Stimulated activated CD4-positive, alpha-beta T cell treated with anti-CD3 and anti-CD28 coated beads, TNF-alpha, amount 100 ng/mL, for 24 hours (primary cell): Measurements from ENCODE around the gene CEP128.

Source experiments
- DNase-seq, 3 experiments: peaks; one replicate each; pipeline ENCODE4 v3.0.0-alpha.2; 2020; ENCODE audit warnings: low read depth in 3 of 3

The CEP128 gene

DNA sequence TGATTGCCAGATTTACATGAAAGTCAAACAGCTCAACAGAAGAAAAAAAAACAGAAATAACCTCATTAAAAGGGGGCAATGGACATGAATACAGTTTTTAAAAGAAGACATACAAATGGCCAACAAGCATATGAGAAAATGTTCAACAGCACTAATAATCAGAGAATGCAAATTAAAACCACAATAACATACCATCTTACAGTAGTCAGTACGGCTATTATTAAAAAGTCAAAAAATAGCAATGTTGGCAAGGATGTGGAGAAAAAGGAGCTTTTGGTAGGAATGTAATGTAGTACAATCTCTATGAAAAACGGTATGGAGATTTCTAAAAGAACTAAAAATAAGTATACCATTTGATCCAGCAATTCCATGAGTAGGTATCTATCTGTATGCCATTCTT is 272.1 kb downstream of the CEP128 start:
- no peak for DNase-seq

DNA sequence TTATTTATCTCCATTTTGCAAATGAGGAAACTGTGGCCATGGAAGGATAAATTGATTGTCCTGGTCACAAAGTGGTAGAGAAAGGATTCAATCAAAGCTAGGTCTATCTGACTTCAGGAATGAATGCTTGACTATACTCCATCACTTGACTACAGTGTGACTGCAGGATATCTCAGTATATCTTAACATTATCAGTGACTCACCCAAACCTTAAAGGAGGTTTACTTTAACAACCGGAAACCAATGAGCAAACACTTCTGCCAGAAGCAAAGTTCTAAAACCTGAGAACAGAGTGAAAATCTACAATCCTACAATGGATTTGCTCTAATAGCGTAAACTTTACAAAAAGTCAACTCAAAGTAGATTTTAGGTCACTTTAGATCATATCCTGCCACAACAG is 277.0 kb downstream of the CEP128 start:
- DNase-seq, result no peak

GRCh38 chr14:80663541-80663940 is 278.0 kb downstream of the CEP128 start:
- DNase-seq, result no peak

GRCh38 chr14:80659783-80660182 is 281.8 kb downstream of the CEP128 start:
- DNase-seq, result no peak

GRCh38 chr14:80658733-80659132 is 282.8 kb downstream of the CEP128 start:
- DNase-seq, result no peak

- DNase-seq, result no peak
Observed at GRCh38 chr14:80658155-80658554, 283.4 kb downstream of the CEP128 start.

DNA sequence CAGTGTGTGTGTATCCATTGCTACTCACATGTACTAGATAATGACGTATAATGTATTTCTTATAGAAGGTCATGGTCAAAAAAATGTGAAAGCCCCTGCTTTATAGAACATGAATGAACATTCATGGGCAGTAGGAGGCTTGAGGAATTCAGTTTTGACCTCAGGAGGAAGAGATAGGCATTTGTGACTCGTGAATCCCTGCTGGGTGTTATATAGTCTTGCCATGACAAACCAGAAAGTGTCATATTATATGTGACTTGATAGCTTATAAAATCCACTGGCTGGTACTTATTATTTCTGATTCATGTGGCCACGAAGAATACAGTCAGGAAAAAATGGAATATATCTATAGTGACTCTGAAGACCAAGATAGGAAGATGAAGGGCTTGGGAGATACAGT is 287.6 kb downstream of the CEP128 start:
- DNase-seq, result no peak

DNA sequence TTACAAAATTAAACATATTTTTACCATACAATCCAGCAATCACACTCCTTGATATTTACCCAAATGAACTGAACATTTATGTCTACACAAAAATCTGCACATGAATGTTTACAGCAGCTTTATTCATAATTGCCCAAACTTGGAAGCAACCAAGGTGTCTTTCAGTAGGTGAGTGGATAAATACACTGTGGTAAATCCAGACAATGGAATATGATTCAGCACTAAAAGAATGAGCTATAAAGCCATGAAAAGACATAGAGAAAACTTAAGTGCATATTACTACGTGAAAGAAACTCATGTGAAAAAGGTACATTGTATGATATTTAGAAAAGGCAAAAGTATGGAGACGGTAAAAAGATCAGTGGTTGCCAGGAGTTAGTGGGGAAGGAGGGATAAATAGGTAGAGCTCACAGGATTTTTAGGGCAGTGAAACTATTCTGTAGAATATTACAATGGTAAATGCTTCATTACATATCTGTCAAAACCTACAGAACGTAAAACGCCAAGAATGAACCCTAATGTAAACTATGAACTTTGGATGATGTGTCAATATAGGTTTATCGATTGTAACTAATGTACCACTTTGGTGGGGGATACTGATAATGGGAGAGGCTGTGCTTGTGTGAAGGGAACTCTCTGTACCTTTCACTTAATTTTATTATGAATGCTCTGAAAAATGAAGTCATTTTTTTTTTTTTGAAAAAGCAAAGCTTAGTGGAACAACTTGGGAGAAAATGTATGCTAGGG is 295.7 kb downstream of the CEP128 start:
- DNase-seq, result no peak

DNA sequence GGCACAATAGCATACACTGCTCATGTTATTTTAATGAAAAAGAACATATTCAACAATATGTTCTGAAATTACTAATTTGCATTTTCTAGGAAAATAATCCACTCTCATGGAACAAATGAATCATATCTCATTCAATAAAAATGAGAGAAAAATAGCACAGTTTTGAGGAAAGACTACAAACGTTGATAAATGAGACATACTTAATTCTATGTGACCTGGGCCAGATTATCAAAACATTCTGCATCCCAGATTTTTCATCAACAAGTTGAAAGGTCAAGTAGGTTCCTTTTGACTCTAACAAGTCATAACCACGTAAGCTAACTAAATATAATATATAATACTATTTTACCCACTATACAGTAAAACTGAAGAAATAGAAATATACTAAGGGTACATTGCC is 296.7 kb downstream of the CEP128 start:
- no peak for DNase-seq

GRCh38 chr14:80638620-80639515 is 302.7 kb downstream of the CEP128 start:
- DNase-seq, result no peak

DNA sequence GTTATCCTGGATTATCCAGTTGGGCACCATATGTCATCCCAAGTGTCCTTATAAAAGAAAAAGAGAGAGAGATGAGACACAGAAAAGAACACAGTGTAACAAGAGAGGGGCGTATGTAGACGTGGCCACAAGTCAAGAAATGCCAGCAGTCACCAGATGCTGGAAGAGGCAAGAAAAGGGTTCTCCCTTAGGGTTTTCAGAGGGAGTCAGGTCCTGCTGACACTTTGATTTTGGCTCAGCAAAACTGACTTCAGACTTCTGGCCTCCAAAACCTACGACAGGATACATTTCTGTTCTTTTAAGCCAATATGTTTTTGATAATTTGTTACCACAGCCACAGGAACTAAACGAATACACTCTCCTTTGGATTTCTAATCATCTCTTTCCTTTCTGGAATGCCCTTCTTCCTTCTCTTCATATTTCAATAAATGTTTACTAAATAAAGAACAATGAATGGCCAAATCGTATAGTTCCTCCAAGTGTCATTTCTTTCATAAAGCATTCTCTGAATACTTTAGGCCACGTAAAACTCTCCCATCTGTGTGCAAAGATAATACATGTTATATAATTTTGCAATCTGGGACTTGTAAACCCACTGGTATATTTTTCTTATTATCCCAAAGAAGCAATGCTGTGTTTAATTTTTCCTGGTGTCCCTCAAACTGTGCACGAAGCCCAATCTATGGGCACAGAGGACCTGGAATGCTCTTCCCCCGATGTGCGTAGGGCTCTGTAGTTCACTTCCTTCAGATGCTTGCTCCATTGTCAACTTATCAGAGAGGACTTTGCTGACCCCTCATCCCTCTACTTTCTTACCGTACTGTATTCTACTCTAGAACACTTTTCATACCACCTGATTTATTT is 303.6 kb downstream of the CEP128 start:
- no peak for DNase-seq

DNA sequence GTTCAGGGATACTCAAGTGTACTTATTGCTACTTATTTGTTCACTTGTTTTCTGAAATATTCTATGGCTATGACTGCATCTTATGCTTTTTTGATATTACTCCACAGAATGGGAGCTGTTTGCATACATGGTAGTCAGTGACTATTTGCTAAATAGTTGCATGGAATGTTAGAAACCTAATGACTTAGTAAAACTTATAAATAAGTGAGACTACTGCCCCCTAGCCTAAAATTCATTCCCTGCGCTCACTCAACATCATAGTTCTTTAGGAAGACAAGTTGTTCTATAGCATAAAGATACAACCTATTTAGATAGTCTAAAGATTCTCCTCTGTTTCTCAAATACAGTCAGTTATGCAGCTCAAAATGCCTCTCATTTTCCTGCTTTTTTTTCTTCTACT is 305.5 kb downstream of the CEP128 start:
- DNase-seq, result no peak

DNA sequence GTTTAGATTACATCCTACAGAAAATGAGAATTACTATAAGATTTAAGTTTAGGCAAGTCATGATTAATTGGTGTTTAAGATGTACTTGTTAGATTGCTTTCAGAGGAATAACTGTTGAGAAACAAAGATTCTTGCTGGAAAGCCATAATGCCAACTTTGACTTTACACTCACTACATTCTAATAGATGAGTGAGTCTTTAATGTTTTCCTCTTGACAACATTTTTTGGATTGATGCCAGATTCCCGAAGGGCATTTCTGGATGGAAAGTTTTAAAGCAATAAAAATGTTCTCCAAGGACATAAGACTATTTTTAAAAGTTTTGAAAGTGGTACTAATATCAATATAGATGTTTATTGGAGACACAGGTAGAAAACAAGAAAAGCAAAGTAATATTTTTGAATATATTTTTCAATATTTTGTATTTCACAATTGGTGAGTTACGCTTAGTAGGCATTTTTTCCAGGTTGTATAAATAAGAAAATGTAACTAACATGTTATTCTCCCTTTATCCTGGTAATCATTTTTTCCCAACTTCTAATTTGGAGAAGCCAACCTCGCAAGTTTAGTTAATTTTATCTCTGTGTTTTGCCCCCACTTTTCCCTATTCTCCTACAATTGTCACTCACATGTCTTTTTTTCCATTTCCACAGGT is 307.3 kb downstream of the CEP128 start:
- DNase-seq, result no peak

DNA sequence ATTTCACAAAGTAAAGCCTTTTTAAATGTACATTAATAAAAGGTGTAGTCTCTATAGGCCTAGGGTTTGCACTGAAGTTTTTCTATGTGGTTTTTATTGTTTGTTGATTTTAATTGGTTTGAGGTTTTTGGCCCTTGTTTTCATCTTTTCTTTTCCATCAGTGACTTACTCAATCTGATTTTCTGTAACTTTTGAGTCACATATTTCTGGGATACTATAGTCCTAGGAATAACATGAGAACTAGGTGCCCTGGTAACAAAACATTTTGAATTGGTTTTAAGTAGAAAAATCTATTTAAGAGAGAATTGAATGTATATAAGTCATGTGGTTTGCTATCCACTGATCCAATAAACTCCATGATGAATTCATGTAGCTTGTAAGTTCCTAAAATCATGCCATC is 311.9 kb downstream of the CEP128 start:
- DNase-seq, result no peak

DNA sequence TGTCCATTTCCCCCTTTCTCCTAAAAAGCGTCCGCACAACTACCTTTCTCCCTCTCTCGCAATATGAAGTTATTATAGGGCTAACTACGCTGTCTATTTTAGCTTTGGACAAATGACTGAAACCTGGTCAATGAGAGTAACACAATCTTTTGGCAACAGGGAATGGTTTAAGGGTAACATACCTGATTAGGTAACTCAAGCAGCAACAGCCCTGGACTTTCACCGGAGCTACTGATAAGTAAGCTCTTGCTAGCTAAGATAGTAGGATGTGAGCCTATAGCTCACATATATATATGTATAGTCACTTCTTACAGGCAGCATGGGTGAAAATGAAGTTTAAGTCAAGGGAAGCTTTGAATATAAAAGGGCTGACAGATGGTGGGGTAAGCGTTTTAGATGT is 313.0 kb downstream of the CEP128 start:
- DNase-seq, result no peak

GRCh38 chr14:80627745-80628144 is 313.8 kb downstream of the CEP128 start:
- DNase-seq, result no peak

DNA sequence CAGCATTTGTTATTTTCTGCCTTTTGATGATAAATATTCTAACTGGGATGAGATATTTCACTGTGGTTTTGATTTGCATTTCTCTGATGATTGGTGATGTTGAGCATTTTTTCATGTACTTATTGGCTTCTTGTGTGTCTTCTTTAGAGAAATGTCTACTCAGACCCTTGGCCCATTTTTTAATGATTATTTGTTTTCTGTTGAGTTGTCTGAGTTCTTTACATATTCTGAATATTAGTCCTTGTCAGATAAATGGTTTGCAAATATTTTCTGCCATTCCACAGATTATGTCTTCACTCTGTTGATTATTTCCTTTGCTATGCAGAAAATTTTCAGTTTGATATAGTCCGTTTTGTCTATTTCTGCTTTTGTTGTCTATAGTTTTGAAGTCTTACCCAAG is 317.0 kb downstream of the CEP128 start:
- no peak for DNase-seq

DNA sequence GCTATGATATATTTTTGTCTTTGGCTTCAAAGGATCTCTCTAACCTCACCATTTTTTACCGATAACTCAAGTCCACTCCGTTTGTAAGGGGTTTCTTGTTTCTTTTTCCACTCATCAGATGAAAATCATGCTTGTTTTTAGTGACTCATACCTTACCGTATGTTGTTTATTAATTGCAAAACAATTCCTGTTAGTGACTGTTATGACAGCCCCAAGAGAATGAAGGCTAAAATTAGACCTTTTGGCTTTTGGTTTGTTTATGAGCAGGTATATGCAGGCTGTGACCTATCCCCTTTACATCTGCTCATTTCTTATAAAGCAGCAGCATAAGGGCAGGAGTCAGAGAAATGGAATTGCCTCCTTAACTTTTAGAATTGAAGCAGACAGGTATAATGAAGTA is 319.8 kb downstream of the CEP128 start:
- no peak for DNase-seq

DNA sequence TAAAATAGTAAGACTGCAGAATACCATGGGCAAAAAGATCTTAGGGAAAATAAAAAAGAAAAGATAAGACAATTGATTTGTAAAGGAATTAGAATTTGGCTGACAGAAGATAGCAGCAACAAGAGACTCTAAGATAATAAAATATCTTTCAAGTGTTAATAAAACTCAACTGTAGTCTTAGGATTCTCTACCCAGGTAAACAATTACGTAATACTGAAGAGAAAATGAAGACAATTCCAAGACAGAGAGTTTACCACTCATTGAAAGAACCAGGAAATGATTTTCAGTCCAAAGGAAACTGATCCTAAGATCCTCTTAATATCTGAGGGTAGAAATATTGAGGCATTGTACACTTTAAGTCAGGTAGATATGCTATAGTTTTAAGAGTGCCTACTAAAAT is 321.1 kb downstream of the CEP128 start:
- DNase-seq, result no peak

- no peak for DNase-seq
Observed at GRCh38 chr14:80618751-80619329, 322.7 kb downstream of the CEP128 start.

DNA sequence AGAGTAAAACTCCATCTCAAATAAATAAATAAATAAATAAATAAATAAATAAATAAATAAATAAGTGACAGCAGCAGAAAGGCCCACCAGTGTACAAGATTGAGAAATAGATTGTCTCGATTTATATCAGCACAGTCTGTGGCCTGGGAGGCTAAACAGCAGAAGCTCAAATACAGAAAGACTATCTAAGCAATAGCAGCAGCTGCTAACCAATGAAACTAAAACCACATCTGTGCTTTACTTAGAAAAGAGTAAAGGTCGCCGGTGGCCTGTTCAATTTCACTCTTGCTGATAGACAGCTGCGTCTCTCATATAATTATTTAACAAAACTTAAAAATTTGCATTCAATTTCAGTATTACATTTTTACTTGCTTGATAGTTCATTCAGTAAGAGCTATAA is 325.7 kb downstream of the CEP128 start:
- DNase-seq, result no peak
